Measurements from ENCODE around the gene PALLD.

Gene PALLD

GRCh38 chr4:168569931-168570276 lies 73.1 kb downstream of the PALLD start:
- no peak overlapping the region for H3K4me3 ChIP-seq (ENCODE audit: low read depth, low read length)

GRCh38 chr4:168570466-168570865 lies 73.6 kb downstream of the PALLD start:
- H3K4me3 ChIP-seq (ENCODE audit: low read depth, low read length): no peak overlapping the region
- no peak for TF ChIP-seq CTCF (IDR thresholded peaks at IDR 0.05; ENCODE audit: low read depth, low read length)

More at GRCh38 chr4:168569931-168570276, 73.1 kb downstream of the PALLD start:
- TF ChIP-seq CTCF (IDR thresholded peaks at IDR 0.05; ENCODE audit: low read depth, low read length): no peak

DNA sequence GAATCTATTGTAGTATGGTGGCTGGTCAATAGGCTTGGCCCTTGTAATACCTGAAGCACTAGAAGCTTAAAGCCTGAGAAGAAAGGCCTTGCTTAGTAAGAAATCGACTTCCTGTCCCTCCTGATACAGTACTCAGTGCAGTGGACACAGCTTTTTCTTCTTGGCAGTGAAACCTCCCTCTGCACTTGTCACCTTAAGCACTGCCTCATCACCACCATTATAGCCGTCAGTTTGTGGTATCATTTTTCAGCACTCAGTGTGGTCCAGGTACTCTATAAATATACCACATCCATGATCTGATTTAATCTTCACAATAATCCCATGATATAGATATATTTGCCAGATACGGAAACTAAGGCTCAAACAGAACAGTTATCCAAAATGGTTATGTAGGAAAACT lies 75.2 kb downstream of the PALLD start:
- no peak overlapping the region for H3K4me3 ChIP-seq (ENCODE audit: low read depth, low read length)
- no peak for TF ChIP-seq CTCF (IDR thresholded peaks at IDR 0.05; ENCODE audit: low read depth, low read length)

DNA sequence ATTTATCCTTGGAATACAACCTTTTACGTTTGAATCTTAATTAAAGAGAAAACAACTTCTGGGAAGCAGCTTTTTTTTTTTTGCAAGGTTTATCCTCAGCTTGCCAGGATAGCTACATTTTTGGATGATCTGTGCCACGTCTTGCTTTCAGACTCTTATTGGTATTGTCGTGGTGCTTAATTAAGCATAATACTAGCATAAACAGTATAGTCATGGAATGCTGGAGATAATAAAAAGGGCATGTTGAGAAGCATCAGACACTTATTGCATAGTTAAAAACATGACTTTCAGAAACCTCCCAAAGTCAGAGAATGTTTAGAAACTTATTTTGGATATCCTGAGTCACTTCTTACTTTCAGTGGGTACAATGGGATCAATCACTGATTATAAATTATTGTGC lies 77.0 kb downstream of the PALLD start:
- H3K4me3 ChIP-seq (ENCODE audit: low read depth, low read length): no peak overlapping the region

GRCh38 chr4:168574581-168575295 lies 77.9 kb downstream of the PALLD start:
- H3K4me3 ChIP-seq (ENCODE audit: low read depth, low read length): no peak overlapping the region
- TF ChIP-seq CTCF (IDR thresholded peaks at IDR 0.05; ENCODE audit: low read depth, low read length): no peak

More for the DNA sequence above, 77.0 kb downstream of the PALLD start:
- no peak for TF ChIP-seq CTCF (IDR thresholded peaks at IDR 0.05; ENCODE audit: low read depth, low read length)

- TF ChIP-seq CTCF (IDR thresholded peaks at IDR 0.05; ENCODE audit: low read depth, low read length): no peak
- H3K4me3 ChIP-seq (ENCODE audit: low read depth, low read length): no peak overlapping the region
Observed at GRCh38 chr4:168575473-168575872, 78.6 kb downstream of the PALLD start.

DNA sequence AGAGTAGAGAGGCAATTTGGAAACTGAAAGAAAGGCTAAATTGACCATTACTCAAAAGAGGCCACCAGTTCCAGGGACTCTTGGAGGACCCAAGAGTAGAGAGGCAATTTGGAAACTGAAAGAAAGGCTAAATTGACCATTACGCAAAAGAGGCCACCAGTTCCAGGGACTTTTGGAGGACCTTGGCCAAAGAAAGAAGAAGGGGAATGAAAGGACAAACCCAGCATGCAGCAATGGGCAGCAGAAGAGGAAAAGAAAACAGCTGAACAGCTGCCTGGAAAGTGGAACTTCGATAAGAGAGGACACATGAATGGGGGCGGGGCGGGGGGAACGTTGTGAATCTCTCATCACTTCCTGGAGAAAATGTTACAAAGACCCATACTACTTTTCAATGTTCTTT lies 80.8 kb downstream of the PALLD start:
- TF ChIP-seq CTCF (IDR thresholded peaks at IDR 0.05; ENCODE audit: low read depth, low read length): no peak
- H3K4me3 ChIP-seq (ENCODE audit: low read depth, low read length): no peak overlapping the region

Measured in WI38 (cell line).